ENCODE results near the gene USP49.

The USP49 gene

GRCh38 chr6:41927253-41927652, 32.1 kb upstream of the USP49 start:
- H3K9ac ChIP-seq (ENCODE audit: low read depth, low read length, poor library complexity, severe bottlenecking): no peak overlapping the region
- no peaks in the 10 kb centered on the region for H3K9me2 ChIP-seq (replicated peaks; ENCODE audit: low read depth, low read length)
- H3K36me3 ChIP-seq (ENCODE audit: insufficient read depth, low read length): peaks cover 54% of the 10 kb centered on the region; the same call in 1 of the 2 replicates
- no peaks in the 10 kb centered on the region for H3K9me3 ChIP-seq (ENCODE audit: insufficient read depth, low read depth, low read length)
- H3K4me2 ChIP-seq (ENCODE audit: low read depth, low read length, poor library complexity, severe bottlenecking): no peak overlapping the region
- H3K79me2 ChIP-seq (ENCODE audit: insufficient read depth, low read length): peaks cover 64% of the 10 kb centered on the region
- H3K4me1 ChIP-seq (ENCODE audit: insufficient read depth, low read length, poor library complexity, severe bottlenecking): peaks cover 25% of the 10 kb centered on the region
- TF ChIP-seq CTCF (conservative IDR thresholded peaks at IDR 0.05; ENCODE audit: low read length) (no peak), EZH2phosphoT487 (IDR thresholded peaks at IDR 0.05; ENCODE audit: borderline replicate concordance) (no peak)
- H4K20me1 ChIP-seq (ENCODE audit: insufficient read depth, low read length, poor library complexity, severe bottlenecking): peaks cover 20% of the 10 kb centered on the region
- H3K4me3 ChIP-seq (ENCODE audit: low read length, poor library complexity, severe bottlenecking): no peak overlapping the region
- H3K27me3 ChIP-seq (ENCODE audit: insufficient read depth, low read length, poor library complexity, severe bottlenecking): no peaks in the 10 kb centered on the region
- H2AFZ ChIP-seq (ENCODE audit: low read length): no peak overlapping the region
- H3F3A ChIP-seq (ENCODE audit: low read depth): no peaks in the 10 kb centered on the region

GRCh38 chr6:41922154-41922553, 27.0 kb upstream of the USP49 start:
- H3K9ac ChIP-seq (ENCODE audit: low read depth, low read length, poor library complexity, severe bottlenecking): peak overlapping the region; percentile 86
- no peaks in the 10 kb centered on the region for H3K9me3 ChIP-seq (ENCODE audit: insufficient read depth, low read depth, low read length)
- H3K36me3 ChIP-seq (ENCODE audit: insufficient read depth, low read length): peaks cover 3% of the 10 kb centered on the region; the same call in 1 of the 2 replicates
- H3K27me3 ChIP-seq (ENCODE audit: insufficient read depth, low read length, poor library complexity, severe bottlenecking): no peaks in the 10 kb centered on the region
- no peak overlapping the region for H2AFZ ChIP-seq (ENCODE audit: low read length)
- peak overlapping the region; percentile 80 for H3K4me3 ChIP-seq (ENCODE audit: low read length, poor library complexity, severe bottlenecking)
- H3K79me2 ChIP-seq (ENCODE audit: insufficient read depth, low read length): peaks cover 75% of the 10 kb centered on the region
- H3K9me2 ChIP-seq (replicated peaks; ENCODE audit: low read depth, low read length): no peaks in the 10 kb centered on the region
- TF ChIP-seq EZH2phosphoT487 (IDR thresholded peaks at IDR 0.05; ENCODE audit: borderline replicate concordance) (no peak), CTCF (conservative IDR thresholded peaks at IDR 0.05; ENCODE audit: low read length) (no peak)
- peaks cover 48% of the 10 kb centered on the region for H3K4me1 ChIP-seq (ENCODE audit: insufficient read depth, low read length, poor library complexity, severe bottlenecking)
- H3F3A ChIP-seq (ENCODE audit: low read depth): no peaks in the 10 kb centered on the region
- H3K4me2 ChIP-seq (ENCODE audit: low read depth, low read length, poor library complexity, severe bottlenecking): peak overlapping the region; percentile 93
- H4K20me1 ChIP-seq (ENCODE audit: insufficient read depth, low read length, poor library complexity, severe bottlenecking): peaks cover 31% of the 10 kb centered on the region

- H3F3A ChIP-seq (ENCODE audit: low read depth): no peaks in the 10 kb centered on the region
- H2AFZ ChIP-seq (ENCODE audit: low read length): peak overlapping the region; percentile 86
- no peaks in the 10 kb centered on the region for H3K36me3 ChIP-seq (ENCODE audit: insufficient read depth, low read length)
- peak overlapping the region; percentile 93 for H3K4me2 ChIP-seq (ENCODE audit: low read depth, low read length, poor library complexity, severe bottlenecking)
- TF ChIP-seq CTCF (conservative IDR thresholded peaks at IDR 0.05; ENCODE audit: low read length): no peak
- no peak for TF ChIP-seq EZH2phosphoT487 (IDR thresholded peaks at IDR 0.05; ENCODE audit: borderline replicate concordance)
- H3K27me3 ChIP-seq (ENCODE audit: insufficient read depth, low read length, poor library complexity, severe bottlenecking): no peaks in the 10 kb centered on the region
- H3K79me2 ChIP-seq (ENCODE audit: insufficient read depth, low read length): peaks cover 73% of the 10 kb centered on the region
- H3K9me2 ChIP-seq (replicated peaks; ENCODE audit: low read depth, low read length): no peaks in the 10 kb centered on the region
- H3K9ac ChIP-seq (ENCODE audit: low read depth, low read length, poor library complexity, severe bottlenecking): peak overlapping the region; percentile 86
- H3K4me3 ChIP-seq (ENCODE audit: low read length, poor library complexity, severe bottlenecking): peak overlapping the region; percentile 80
- peaks cover 48% of the 10 kb centered on the region for H3K4me1 ChIP-seq (ENCODE audit: insufficient read depth, low read length, poor library complexity, severe bottlenecking)
- peaks cover 31% of the 10 kb centered on the region for H4K20me1 ChIP-seq (ENCODE audit: insufficient read depth, low read length, poor library complexity, severe bottlenecking)
- H3K9me3 ChIP-seq (ENCODE audit: insufficient read depth, low read depth, low read length): no peaks in the 10 kb centered on the region
Observed at GRCh38 chr6:41921712-41921998, 26.5 kb upstream of the USP49 start.

All from Loucy (cell line).